Heart right ventricle (tissue), 16 donors: ENCODE measurements around the gene RAD21L1. TPM values are rescaled to one million over a fixed set of nuclear protein-coding genes. Genes with fewer than 3 reads are reported as not detected.

ENCODE experiments used
- ATAC-seq, 8 donors: fragments of 200-7000 bp; cut with Tn5 transposase; one replicate each; pipeline ENCODE4 v1.9.1; 2020; ENCODE audit warnings: mild to moderate bottlenecking in 8 of 8, moderate library complexity in 8 of 8, moderate number of reproducible peaks in 1 of 8
- DNase-seq, 2 donors: peaks; one replicate each; pipeline ENCODE4 v3.0.0-alpha.2; 2020
- H3K27ac ChIP-seq, 10 donors: fragments of 200-600 bp; sonication (generic) in 2 of 10; one replicate each; pipeline versions ENCODE4 v1.5.0 to v1.8.0; 2020 to 2022; ENCODE audit warnings: mild to moderate bottlenecking in 3 of 10
- H3K27me3 ChIP-seq, 7 donors: fragments of 200-600 bp; one replicate each; pipeline ENCODE4 v1.8.0; 2021 to 2022; ENCODE audit warnings: mild to moderate bottlenecking in 2 of 7
- H3K36me3 ChIP-seq, 9 donors: fragments of 200-600 bp; sonication (generic) in 1 of 9; one replicate each; pipeline versions ENCODE4 v1.5.0 to v1.8.0; 2020 to 2022; ENCODE audit warnings: mild to moderate bottlenecking in 2 of 9
- H3K4me1 ChIP-seq, 9 donors: fragments of 200-600 bp; sonication (generic) in 1 of 9; one replicate each; pipeline versions ENCODE4 v1.5.0 to v1.8.0; 2020 to 2022; ENCODE audit warnings: mild to moderate bottlenecking in 4 of 9
- H3K4me3 ChIP-seq, 10 donors: fragments of 200-600 bp; sonication (generic) in 2 of 10; one replicate each; pipeline versions ENCODE4 v1.5.0 to v1.8.0; 2020 to 2022; ENCODE audit warnings: mild to moderate bottlenecking in 7 of 10, moderate library complexity in 2 of 10
- H3K9me3 ChIP-seq, 11 donors: fragments of 200-600 bp in 10 of 11; sonication (generic) in 2 of 11; one replicate each; pipeline versions ENCODE4 v1.5.0 to v1.8.0; 2013 to 2022; ENCODE audit warnings: mild to moderate bottlenecking in 2 of 11, control low read depth in 1 of 11, moderate library complexity in 1 of 11
- CTCF ChIP-seq, 9 donors: fragments of 200-600 bp; sonication (generic) in 2 of 9; IDR thresholded peaks; one replicate each; pipeline versions ENCODE4 v1.5.0 to v1.8.0; 2021 to 2022; ENCODE audit warnings: antibody characterized with exemption in 9 of 9, mild to moderate bottlenecking in 5 of 9, moderate library complexity in 1 of 9
- WGBS, 2 donors: extraction: QIAGEN DNeasy Blood & Tissue Kit; methylation state at CpG; one replicate each; pipeline ENCODE4 v1.1.7; 2013; ENCODE audit warnings: inconsistent platforms in 1 of 2; 5-methylcytosine and 5-hydroxymethylcytosine counted together
- intact Hi-C, 10 donors: fragments of 100-400 bp; cut with DNase I; formaldehyde crosslinking; loops; one replicate each; pipeline versions ENCODE4 v1.11.1 to v1.14.2; 2022
- polyA plus RNA-seq, 2 donors: library from polyadenylated mRNA; stranded (reverse); fragments of 200-250 nt; gene quantifications; one replicate each; pipeline ENCODE4 v1.2.3, GENCODE V29; 2013
- total RNA-seq, 10 donors: library from RNA; stranded (reverse); fragmentation: NEBNext Ultra II Directional in 3 of 10; extraction: Animal tissue kit (Norgen Biotek cat#: 25700) in 3 of 10; gene quantifications; one replicate each; pipeline versions ENCODE4 v1.2.1 to v1.2.4, GENCODE V29; 2021 to 2023
- donor health status: Arrhythmogenic right ventricular cardiomyopathy.
- donor health status: ischemic (EF 13 %, LVEDD 7.1; RV severe dilation, severe dysfunction).
- donor health status: healthy with polysubstance abuse.
- donor health status: DM: no; HTN: yes; CAD: no.
- donor health status: DM: no; HTN: no; CAD: no.
- donor health status: ischemic (EF 25% LVEDD 6.9; RV normal size, moderate dysfunction).
- donor health status: ischemic (EF 25% LVEDD 5.7; RV mildly dilated, moderate dysfunction).
- donor health status: healthy.
- donor health status: DM: yes; HTN: yes; CAD: no.
- donor health status: Ischemic cardiomyopathy.
- donor health status: ischemic (EF 35%, LVEDD 5.7; RV mildly dilated, moderate dysfunction).
- donor health status: nonischemic (EF 11% LVEDD 7.7; RV severe dilation, severe dysfunction).
- donor health status: DM: yes; HTN: yes; CAD: no.
- donor health status: PGD.
- donor health status: ischemic (EF 29% LVEDD 5.4; RV normal size, mild dysfunction).
- donor health status: nonischemic (EF 23%, LVEDD 6.1; RV moderate dilation, normal function).

RAD21L1 gene
- total and polyA plus RNA-seq, 12 donors, result not detected

DNA sequence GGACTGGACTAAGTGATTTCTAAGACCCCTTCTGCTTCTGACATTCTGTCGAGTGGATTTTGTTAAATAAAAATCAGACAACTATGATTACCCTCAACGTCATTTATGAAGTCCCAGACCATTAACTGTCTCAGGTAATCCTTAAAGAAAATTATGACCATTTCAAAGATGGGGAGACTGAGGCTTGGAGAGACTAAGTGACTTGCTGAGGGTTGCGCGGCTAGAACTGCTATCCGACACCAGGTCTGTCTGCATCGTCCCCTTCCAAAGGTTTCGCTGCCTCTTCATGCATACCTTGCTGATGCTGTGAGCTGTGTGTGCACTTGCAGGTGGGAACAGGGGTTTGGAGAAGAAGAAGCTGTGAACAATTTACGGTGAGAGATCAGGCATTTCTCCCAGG is 43.4 kb downstream of the RAD21L1 start:
- WGBS, 2 donors, result 88 to 95% methylated on average over 8 of the region's 8 CpGs
- peaks cover 0 to 30% (median 18%) of the 10 kb centered on the region in 9 donors for H3K4me1 ChIP-seq
- no peak overlapping the region for H3K27ac ChIP-seq
- ATAC-seq (no peak), DNase-seq (no peak)
- no peaks in the 10 kb centered on the region for H3K36me3 ChIP-seq
- peaks cover 0 to 19% (median 0%) of the 10 kb centered on the region in 7 donors for H3K27me3 ChIP-seq
- no peak for TF ChIP-seq CTCF (IDR thresholded peaks at IDR 0.05)
- intact Hi-C loops, result no loop called here
- H3K4me3 ChIP-seq, result no peak overlapping the region
- H3K9me3 ChIP-seq, result no peaks in the 10 kb centered on the region

GRCh38 chr20:1269850-1270249 is 44.0 kb downstream of the RAD21L1 start:
- TF ChIP-seq CTCF (IDR thresholded peaks at IDR 0.05), result no peak
- no peaks in the 10 kb centered on the region for H3K9me3 ChIP-seq
- peaks cover 0 to 30% (median 18%) of the 10 kb centered on the region in 9 donors for H3K4me1 ChIP-seq
- WGBS, 2 donors, result 90 to 95% methylated on average over 3 of the region's 3 CpGs
- H3K27ac ChIP-seq, result no peak overlapping the region
- ATAC-seq (no peak), DNase-seq (no peak)
- no peaks in the 10 kb centered on the region for H3K36me3 ChIP-seq
- no peak overlapping the region for H3K4me3 ChIP-seq
- intact Hi-C loops, result no loop called here
- H3K27me3 ChIP-seq, result peaks cover 0 to 19% (median 0%) of the 10 kb centered on the region in 7 donors

GRCh38 chr20:1272368-1273100 is 46.7 kb downstream of the RAD21L1 start:
- intact Hi-C loops, result no loop called here
- H3K4me1 ChIP-seq, result peaks cover 0 to 12% (median 6%) of the 10 kb centered on the region in 9 donors
- no peaks in the 10 kb centered on the region for H3K9me3 ChIP-seq
- H3K36me3 ChIP-seq, result no peaks in the 10 kb centered on the region
- no peak overlapping the region for H3K4me3 ChIP-seq
- DNase-seq, result no peak
- no peak for TF ChIP-seq CTCF (IDR thresholded peaks at IDR 0.05)
- H3K27me3 ChIP-seq, result no peaks in the 10 kb centered on the region
- no peak overlapping the region for H3K27ac ChIP-seq
- WGBS, 2 donors, result 75 to 79% methylated on average over 6 of the region's 6 CpGs
- ATAC-seq, result no peak

GRCh38 chr20:1273366-1273765 is 47.5 kb downstream of the RAD21L1 start:
- WGBS, 2 donors, result 90 to 95% methylated on average over 2 of the region's 2 CpGs
- H3K4me1 ChIP-seq, result peaks cover 0 to 4% (median 0%) of the 10 kb centered on the region in 9 donors
- H3K9me3 ChIP-seq, result no peaks in the 10 kb centered on the region
- no peak for ATAC-seq
- no peak overlapping the region for H3K27ac ChIP-seq
- intact Hi-C loops, result no loop called here
- H3K4me3 ChIP-seq, result no peak overlapping the region
- no peaks in the 10 kb centered on the region for H3K36me3 ChIP-seq
- no peak for TF ChIP-seq CTCF (IDR thresholded peaks at IDR 0.05)
- no peaks in the 10 kb centered on the region for H3K27me3 ChIP-seq
- DNase-seq, result no peak
